OCI-LY1 (cell line): ENCODE measurements around the gene SIX2.

ENCODE experiments used
- H2AFZ ChIP-seq: fragments of 200-600 bp; sonication (generic), shearing (Covaris generic); 2 replicates; pipeline ENCODE4 v1.6.0; 2014; ENCODE audit warnings: antibody characterized with exemption, mild to moderate bottlenecking, low read length
- H3F3A ChIP-seq: fragments of 200-600 bp; sonication (generic), shearing (Covaris generic); 2 replicates; pipeline ENCODE4 v1.6.0; 2014; ENCODE audit warnings: mild to moderate bottlenecking, antibody characterized with exemption, low read length, moderate library complexity; ENCODE audit not compliant: insufficient read depth
- H3K27ac ChIP-seq: fragments of 200-600 bp; sonication (generic); 2 replicates; pipeline ENCODE4 v1.5.1; 2014; ENCODE audit warnings: low read length, mixed run types, mild to moderate bottlenecking, low read depth; ENCODE audit not compliant: poor library complexity, severe bottlenecking
- H3K27me3 ChIP-seq: fragments of 200-600 bp; sonication (generic); 2 replicates; pipeline ENCODE4 v1.6.0; 2014; ENCODE audit warnings: antibody characterized with exemption, mild to moderate bottlenecking, low read length, moderate library complexity; ENCODE audit not compliant: insufficient read depth
- H3K36me3 ChIP-seq: fragments of 200-600 bp; sonication (generic); 2 replicates; pipeline ENCODE4 v1.6.1; 2014; ENCODE audit warnings: mild to moderate bottlenecking, antibody characterized with exemption, low read length, moderate library complexity, mixed read lengths; ENCODE audit not compliant: insufficient read depth
- H3K4me1 ChIP-seq: fragments of 200-600 bp; sonication (generic); 2 replicates; pipeline ENCODE4 v1.5.1; 2014; ENCODE audit warnings: mild to moderate bottlenecking, low read length, moderate library complexity; ENCODE audit not compliant: insufficient read depth, severe bottlenecking
- H3K4me2 ChIP-seq: fragments of 200-600 bp; sonication (generic), shearing (Covaris generic); 2 replicates; pipeline ENCODE4 v1.6.1; 2014; ENCODE audit warnings: low read length
- H3K4me3 ChIP-seq: fragments of 200-600 bp; sonication (generic); 2 replicates; pipeline ENCODE4 v1.5.1; 2014; ENCODE audit warnings: low read length, low read depth, mild to moderate bottlenecking, mixed read lengths; ENCODE audit not compliant: poor library complexity, severe bottlenecking
- H3K79me2 ChIP-seq: fragments of 200-600 bp; shearing (Covaris generic); 2 replicates; pipeline ENCODE4 v1.6.1; 2016; ENCODE audit warnings: mixed run types, low read length, mixed read lengths; ENCODE audit not compliant: insufficient read depth
- H3K9ac ChIP-seq: fragments of 200-600 bp; sonication (generic), shearing (Covaris generic); 2 replicates; pipeline ENCODE4 v1.6.1; 2014; ENCODE audit warnings: mild to moderate bottlenecking, low read length, mixed read lengths
- H3K9me2 ChIP-seq: fragments of 200-600 bp; sonication (generic), shearing (Covaris generic); 2 replicates; pipeline ENCODE4 v1.6.1; 2014; ENCODE audit warnings: low read depth, mild to moderate bottlenecking, low read length, mixed read lengths
- H3K9me3 ChIP-seq: fragments of 200-600 bp; shearing (Covaris generic); 2 replicates; pipeline ENCODE4 v1.6.1; 2014; ENCODE audit warnings: low read length, mixed read lengths
- H4K20me1 ChIP-seq: fragments of 200-600 bp; sonication (generic), shearing (Covaris generic); 2 replicates; pipeline ENCODE4 v1.6.0; 2016; ENCODE audit warnings: mild to moderate bottlenecking, low read length; ENCODE audit not compliant: insufficient read depth
- EZH2 ChIP-seq: fragments of 200-600 bp; sonication (generic), shearing (Covaris generic); IDR thresholded peaks from 2 replicates; pipeline ENCODE4 v1.8.0; 2017; ENCODE audit warnings: borderline replicate concordance, mixed run types, mild to moderate bottlenecking, antibody characterized with exemption, low read length, moderate library complexity, mixed read lengths
- TF ChIP-seq, protein P1 (sequence below): fragments of 200-600 bp; sonication (generic), shearing (Covaris generic); IDR thresholded peaks from 2 replicates; pipeline ENCODE4 v1.5.1; 2017; ENCODE audit warnings: mild to moderate bottlenecking, antibody characterized with exemption, low read length, moderate library complexity, mixed read lengths

SIX2 gene

DNA sequence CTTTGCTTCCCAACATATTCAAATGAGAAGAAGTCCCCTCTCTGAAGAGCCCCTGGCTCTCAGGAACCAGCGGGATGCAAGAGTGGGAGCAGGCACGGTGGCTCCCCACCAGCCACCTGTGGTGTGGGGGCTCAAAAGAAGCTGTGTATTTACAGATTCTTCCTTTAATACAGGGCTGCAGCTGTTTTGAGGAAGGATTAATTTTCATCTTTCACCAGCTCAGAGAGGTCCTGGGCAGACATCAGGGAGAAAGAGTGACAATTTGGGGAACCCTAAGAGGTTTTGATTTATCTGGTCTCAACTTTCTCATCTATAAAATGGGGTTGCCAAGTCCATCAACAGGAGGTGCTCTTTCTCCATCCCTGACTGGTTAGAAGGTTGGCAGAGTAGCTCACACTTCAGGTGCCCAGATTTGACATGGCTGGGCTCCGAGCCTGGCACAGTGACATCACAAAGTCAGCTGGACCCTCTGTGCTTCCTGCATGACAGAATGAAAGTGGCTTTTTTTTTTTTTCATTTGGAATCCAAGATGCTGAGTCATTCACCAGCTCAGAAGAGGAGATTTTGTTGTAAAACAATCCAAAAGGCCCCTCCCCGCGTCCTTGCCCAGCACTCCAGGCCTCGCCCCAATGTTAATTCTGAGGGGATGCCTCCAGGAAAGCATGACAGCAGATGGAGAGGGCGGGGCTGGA, 15.5 kb upstream of the SIX2 start:
- H3K9me3 ChIP-seq, result no peaks in the 10 kb centered on the region
- H4K20me1 ChIP-seq, result no peaks in the 10 kb centered on the region
- no peaks in the 10 kb centered on the region for H3K27me3 ChIP-seq
- H2AFZ ChIP-seq, result no peak overlapping the region
- no peaks in the 10 kb centered on the region for H3F3A ChIP-seq
- H3K79me2 ChIP-seq, result no peaks in the 10 kb centered on the region
- H3K9ac ChIP-seq, result no peak overlapping the region
- H3K27ac ChIP-seq, result no peak overlapping the region
- peaks cover 7% of the 10 kb centered on the region for H3K4me1 ChIP-seq
- no peaks in the 10 kb centered on the region for H3K36me3 ChIP-seq
- H3K4me2 ChIP-seq, result no peak overlapping the region
- no peaks in the 10 kb centered on the region for H3K9me2 ChIP-seq
- no peak for TF ChIP-seq EZH2
- TF ChIP-seq, protein P1, sequence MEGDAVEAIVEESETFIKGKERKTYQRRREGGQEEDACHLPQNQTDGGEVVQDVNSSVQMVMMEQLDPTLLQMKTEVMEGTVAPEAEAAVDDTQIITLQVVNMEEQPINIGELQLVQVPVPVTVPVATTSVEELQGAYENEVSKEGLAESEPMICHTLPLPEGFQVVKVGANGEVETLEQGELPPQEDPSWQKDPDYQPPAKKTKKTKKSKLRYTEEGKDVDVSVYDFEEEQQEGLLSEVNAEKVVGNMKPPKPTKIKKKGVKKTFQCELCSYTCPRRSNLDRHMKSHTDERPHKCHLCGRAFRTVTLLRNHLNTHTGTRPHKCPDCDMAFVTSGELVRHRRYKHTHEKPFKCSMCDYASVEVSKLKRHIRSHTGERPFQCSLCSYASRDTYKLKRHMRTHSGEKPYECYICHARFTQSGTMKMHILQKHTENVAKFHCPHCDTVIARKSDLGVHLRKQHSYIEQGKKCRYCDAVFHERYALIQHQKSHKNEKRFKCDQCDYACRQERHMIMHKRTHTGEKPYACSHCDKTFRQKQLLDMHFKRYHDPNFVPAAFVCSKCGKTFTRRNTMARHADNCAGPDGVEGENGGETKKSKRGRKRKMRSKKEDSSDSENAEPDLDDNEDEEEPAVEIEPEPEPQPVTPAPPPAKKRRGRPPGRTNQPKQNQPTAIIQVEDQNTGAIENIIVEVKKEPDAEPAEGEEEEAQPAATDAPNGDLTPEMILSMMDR, result peak; percentile 42
- no peak overlapping the region for H3K4me3 ChIP-seq

GRCh38 chr2:45024097-45024496, 14.8 kb upstream of the SIX2 start:
- no peaks in the 10 kb centered on the region for H3F3A ChIP-seq
- H4K20me1 ChIP-seq, result no peaks in the 10 kb centered on the region
- TF ChIP-seq, protein P1, result no peak
- no peak for TF ChIP-seq EZH2
- H2AFZ ChIP-seq, result no peak overlapping the region
- no peak overlapping the region for H3K27ac ChIP-seq
- H3K4me3 ChIP-seq, result no peak overlapping the region
- no peak overlapping the region for H3K4me2 ChIP-seq
- no peaks in the 10 kb centered on the region for H3K27me3 ChIP-seq
- H3K9me3 ChIP-seq, result no peaks in the 10 kb centered on the region
- H3K9ac ChIP-seq, result no peak overlapping the region
- no peaks in the 10 kb centered on the region for H3K79me2 ChIP-seq
- H3K4me1 ChIP-seq, result peaks cover 7% of the 10 kb centered on the region
- no peaks in the 10 kb centered on the region for H3K9me2 ChIP-seq
- no peaks in the 10 kb centered on the region for H3K36me3 ChIP-seq

- H2AFZ ChIP-seq, result no peak overlapping the region
- no peaks in the 10 kb centered on the region for H3K36me3 ChIP-seq
Measured at GRCh38 chr2:45020439-45020838, 11.2 kb upstream of the SIX2 start.

More at GRCh38 chr2:45020439-45020838, 11.2 kb upstream of the SIX2 start:
- Histone ChIP-seq H3F3A (no peaks in the 10 kb centered on the region), H3K9ac (no peak overlapping the region), H3K9me3 (no peaks in the 10 kb centered on the region), H3K9me2 (no peaks in the 10 kb centered on the region), H3K27ac (no peak overlapping the region), H4K20me1 (no peaks in the 10 kb centered on the region), H3K4me2 (no peak overlapping the region), H3K27me3 (0 out of 2 replicates have a peak, but pooled peaks cover 11% of the 10 kb centered on the region), H3K79me2 (no peaks in the 10 kb centered on the region), H3K4me3 (no peak overlapping the region), H3K4me1 (peaks cover 6% of the 10 kb centered on the region)
- TF ChIP-seq, protein P1, result no peak
- TF ChIP-seq EZH2, result no peak
